ENCODE measurements around the gene HSDL1. TPM values are rescaled to one million over a fixed set of nuclear protein-coding genes. Genes with fewer than 3 reads are reported as not detected.

The HSDL1 gene
- total and polyA plus RNA-seq, 8 donors: 26.0 to 45.9 (median 41.3) TPM

DNA sequence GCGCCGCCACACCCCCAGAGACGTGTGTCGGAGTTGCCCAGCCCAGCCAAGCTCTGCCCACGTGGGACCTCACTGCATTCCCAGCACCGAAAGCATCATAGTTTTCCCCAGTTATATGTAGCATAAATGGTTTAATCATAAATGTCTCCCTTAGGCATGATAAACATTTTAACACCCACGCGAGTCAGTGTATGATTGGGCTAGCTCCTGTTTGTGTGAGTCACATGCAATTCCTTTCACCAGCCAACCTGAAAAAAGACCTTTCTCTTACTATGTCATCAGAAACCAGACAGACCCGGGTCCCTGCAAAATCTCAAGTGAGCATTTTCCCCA, 32.7 kb upstream of the HSDL1 start:
- H3K27me3 ChIP-seq: no peaks in the 10 kb centered on the region
- intact Hi-C loops (cut with DNase I): no loop called here
- ATAC-seq (no peak), DNase-seq (no peak)
- no peaks in the 10 kb centered on the region for H3K9me3 ChIP-seq
- peaks cover 17 to 36% of the 10 kb centered on the region in 2 donors for H3K4me1 ChIP-seq
- H3K36me3 ChIP-seq: peaks cover 0 to 53% of the 10 kb centered on the region in 2 donors
- H3K27ac ChIP-seq: peak overlapping the region; percentile 73 to 81
- H3K4me3 ChIP-seq: no peak overlapping the region
- TF ChIP-seq, protein P1, sequence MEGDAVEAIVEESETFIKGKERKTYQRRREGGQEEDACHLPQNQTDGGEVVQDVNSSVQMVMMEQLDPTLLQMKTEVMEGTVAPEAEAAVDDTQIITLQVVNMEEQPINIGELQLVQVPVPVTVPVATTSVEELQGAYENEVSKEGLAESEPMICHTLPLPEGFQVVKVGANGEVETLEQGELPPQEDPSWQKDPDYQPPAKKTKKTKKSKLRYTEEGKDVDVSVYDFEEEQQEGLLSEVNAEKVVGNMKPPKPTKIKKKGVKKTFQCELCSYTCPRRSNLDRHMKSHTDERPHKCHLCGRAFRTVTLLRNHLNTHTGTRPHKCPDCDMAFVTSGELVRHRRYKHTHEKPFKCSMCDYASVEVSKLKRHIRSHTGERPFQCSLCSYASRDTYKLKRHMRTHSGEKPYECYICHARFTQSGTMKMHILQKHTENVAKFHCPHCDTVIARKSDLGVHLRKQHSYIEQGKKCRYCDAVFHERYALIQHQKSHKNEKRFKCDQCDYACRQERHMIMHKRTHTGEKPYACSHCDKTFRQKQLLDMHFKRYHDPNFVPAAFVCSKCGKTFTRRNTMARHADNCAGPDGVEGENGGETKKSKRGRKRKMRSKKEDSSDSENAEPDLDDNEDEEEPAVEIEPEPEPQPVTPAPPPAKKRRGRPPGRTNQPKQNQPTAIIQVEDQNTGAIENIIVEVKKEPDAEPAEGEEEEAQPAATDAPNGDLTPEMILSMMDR (IDR thresholded peaks at IDR 0.05): no peak

DNA sequence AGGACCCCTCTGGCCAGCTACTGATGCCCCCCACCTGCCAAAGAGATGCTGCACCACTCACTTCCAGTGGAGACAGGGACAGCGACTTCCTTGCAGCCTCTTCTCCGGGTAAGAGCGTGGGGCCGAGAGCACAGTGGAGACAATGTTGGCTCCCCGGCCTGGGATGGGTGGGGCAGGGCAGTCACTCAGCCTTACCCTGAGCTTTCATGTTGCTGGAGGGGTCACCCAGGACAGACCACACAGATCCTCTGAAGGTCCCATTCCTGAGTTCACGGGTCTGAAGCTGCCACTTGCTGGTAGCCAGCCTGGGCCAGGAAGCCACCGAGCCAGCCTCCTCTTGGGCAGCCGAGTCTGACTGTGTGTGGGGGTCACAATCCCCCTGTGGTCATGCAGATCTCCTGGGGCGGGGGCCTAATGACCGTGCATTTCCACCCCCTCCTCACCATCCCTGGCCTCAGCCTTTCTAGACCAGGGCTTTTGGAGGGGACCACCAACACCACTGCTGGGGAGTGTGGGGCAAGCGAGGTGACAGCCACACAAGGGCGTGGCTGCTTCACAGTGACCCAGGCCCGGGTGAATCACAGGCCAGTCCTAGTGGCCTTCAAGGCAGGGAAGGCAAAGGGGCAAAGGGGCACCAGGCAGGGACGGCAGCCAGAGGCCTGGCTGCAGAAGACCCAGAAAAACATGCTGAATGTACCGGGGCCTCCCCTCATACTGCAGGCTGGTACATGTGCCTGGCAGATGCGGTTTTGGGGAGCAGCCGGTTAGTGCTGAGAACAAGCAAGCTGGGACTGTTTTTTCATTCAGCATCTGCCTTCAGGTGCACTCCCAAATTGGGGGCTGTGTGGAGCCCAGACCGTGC, 31.4 kb upstream of the HSDL1 start:
- Histone ChIP-seq H3K27ac (peak overlapping the region; percentile 73 to 81), H3K4me1 (peaks cover 17 to 36% of the 10 kb centered on the region in 2 donors), H3K4me3 (no peak overlapping the region), H3K9me3 (no peaks in the 10 kb centered on the region), H3K36me3 (peaks cover 0 to 40% of the 10 kb centered on the region in 2 donors), H3K27me3 (no peaks in the 10 kb centered on the region)
- intact Hi-C loops (cut with DNase I): no loop called here
- TF ChIP-seq, protein P1 (IDR thresholded peaks at IDR 0.05): no peak
- DNase-seq: no peak
- peak; percentile 4 for ATAC-seq

DNA sequence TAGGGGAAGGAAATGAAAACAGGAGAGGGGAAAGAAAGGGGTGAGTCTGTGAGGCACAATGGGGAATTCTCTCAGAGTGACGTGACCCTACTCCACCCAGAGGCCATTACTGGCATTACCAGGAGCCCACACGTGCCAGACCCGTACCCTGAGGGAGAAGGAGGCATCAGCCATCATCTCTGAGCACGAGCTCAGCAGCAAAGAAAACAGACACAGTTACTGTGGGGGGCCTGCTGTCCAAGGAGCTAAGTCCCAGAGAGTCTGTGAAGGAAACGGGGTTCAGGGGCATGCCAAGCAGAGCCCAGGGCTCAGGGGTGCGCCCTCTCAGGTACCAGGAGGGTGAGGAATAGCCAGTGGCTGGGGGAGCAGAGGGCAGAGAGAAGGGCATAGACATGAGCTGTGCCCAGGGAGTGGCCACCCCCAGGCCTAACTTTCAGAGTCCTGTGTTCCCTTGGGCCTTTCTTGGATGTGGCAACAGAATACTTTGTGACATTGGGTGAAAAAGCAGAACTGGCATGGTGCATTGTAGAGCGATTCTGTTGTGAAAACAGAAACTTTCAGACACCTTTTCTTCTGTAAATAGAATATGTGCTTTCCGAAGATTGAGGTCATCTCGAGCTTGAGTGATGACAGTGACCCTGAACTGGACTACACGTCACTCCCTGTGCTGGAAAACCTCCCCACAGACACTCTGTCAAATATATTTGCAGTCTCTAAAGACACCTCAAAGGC, 30.5 kb upstream of the HSDL1 start:
- Histone ChIP-seq H3K27me3 (no peaks in the 10 kb centered on the region), H3K36me3 (peaks cover 0 to 31% of the 10 kb centered on the region in 2 donors), H3K4me3 (no peak overlapping the region), H3K27ac (peak overlapping the region in 1 of 2 donors; percentile 73), H3K4me1 (peaks cover 17 to 36% of the 10 kb centered on the region in 2 donors), H3K9me3 (no peaks in the 10 kb centered on the region)
- DNase-seq: peak in 2 of 4 donors; percentile 36 to 56
- intact Hi-C loops (cut with DNase I): no loop called here
- peak; percentile 82 for ATAC-seq
- TF ChIP-seq, protein P1 (IDR thresholded peaks at IDR 0.05): peak; percentile 71 to 81

DNA sequence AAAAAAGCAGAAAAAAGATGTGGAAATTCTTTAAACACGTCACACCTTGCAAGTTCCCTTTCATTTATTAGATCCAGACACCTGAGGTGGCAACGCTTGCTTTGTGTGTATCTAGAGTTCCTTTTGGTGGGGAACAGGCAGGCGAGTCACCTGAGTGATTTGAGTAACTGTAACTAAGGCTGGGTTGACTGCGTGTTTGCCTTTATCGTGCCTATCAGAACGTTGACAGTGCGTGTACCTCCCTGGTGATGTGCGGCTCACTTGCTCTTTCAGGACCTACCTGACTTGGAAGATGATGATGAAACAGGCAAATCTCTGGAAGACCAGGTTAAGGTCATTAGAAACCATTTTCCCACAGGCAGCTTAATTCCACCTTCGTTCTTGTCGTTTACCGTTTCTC, 29.4 kb upstream of the HSDL1 start:
- Histone ChIP-seq H3K4me3 (no peak overlapping the region), H3K27me3 (no peaks in the 10 kb centered on the region), H3K36me3 (peaks cover 0 to 20% of the 10 kb centered on the region in 2 donors), H3K9me3 (no peaks in the 10 kb centered on the region), H3K27ac (no peak overlapping the region), H3K4me1 (peaks cover 17 to 36% of the 10 kb centered on the region in 2 donors)
- no peak for DNase-seq
- no peak for ATAC-seq
- intact Hi-C loops (cut with DNase I): no loop called here
- TF ChIP-seq, protein P1 (IDR thresholded peaks at IDR 0.05): no peak

DNA sequence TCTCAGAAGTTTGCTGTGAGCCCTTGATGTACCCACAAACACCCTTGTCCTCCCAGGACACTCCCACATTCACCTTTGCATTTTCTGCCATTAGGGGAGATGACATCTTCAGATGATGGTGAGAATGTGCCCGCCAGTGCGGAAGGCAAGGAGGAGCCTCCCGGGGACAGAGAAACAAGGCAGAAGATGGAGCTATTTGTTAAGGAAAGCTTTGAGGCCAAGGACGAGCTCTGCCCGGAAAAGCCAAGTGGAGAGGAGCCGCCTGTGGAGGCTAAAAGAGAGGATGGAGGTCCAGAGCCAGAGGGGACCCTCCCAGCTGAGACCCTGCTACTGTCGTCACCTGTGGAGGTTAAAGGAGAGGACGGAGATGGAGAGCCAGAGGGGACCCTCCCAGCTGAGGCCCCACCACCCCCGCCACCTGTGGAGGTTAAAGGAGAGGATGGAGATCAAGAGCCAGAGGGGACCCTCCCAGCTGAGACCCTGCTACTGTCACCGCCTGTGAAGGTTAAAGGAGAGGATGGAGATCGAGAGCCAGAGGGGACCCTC, 24.9 kb upstream of the HSDL1 start:
- no peak for DNase-seq
- Histone ChIP-seq H3K4me3 (no peak overlapping the region), H3K27me3 (peaks cover 0 to 22% of the 10 kb centered on the region in 2 donors), H3K9me3 (no peaks in the 10 kb centered on the region), H3K36me3 (no peaks in the 10 kb centered on the region), H3K4me1 (no peaks in the 10 kb centered on the region), H3K27ac (no peak overlapping the region)
- intact Hi-C loops (cut with DNase I): no loop called here
- no peak for ATAC-seq
- TF ChIP-seq, protein P1 (IDR thresholded peaks at IDR 0.05): no peak

Measured in left lung (tissue), 10 donors.